ENCODE results near the gene CD96.

DNA sequence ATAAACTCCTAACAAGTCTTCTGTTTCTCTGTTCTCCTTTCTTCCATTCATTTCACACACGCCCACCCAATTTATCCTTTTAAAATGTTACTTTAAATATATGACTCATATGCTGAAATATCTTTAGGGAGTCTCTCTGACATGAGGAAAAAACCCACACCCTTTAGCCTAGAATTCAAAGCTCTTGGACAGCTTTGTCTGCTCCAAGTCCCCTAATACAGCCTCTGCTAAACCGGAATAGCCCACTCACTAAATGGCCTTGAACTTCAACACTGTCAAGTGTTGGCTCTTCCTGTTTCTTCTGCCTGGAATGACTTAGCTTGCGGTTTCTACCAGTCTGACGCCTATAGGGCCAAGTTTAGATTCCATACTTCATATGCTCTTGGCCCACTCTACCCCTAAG is 3.3 kb upstream of the CD96 start:
- TF ChIP-seq, protein P1, sequence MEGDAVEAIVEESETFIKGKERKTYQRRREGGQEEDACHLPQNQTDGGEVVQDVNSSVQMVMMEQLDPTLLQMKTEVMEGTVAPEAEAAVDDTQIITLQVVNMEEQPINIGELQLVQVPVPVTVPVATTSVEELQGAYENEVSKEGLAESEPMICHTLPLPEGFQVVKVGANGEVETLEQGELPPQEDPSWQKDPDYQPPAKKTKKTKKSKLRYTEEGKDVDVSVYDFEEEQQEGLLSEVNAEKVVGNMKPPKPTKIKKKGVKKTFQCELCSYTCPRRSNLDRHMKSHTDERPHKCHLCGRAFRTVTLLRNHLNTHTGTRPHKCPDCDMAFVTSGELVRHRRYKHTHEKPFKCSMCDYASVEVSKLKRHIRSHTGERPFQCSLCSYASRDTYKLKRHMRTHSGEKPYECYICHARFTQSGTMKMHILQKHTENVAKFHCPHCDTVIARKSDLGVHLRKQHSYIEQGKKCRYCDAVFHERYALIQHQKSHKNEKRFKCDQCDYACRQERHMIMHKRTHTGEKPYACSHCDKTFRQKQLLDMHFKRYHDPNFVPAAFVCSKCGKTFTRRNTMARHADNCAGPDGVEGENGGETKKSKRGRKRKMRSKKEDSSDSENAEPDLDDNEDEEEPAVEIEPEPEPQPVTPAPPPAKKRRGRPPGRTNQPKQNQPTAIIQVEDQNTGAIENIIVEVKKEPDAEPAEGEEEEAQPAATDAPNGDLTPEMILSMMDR (IDR thresholded peaks at IDR 0.05), result no peak
- TF ChIP-seq EP300 (IDR thresholded peaks at IDR 0.05), result no peak
- no peak for TF ChIP-seq POLR2AphosphoS5 (IDR thresholded peaks at IDR 0.05)
